ENCODE data around the gene PLAGL2. TPM values are rescaled to one million over a fixed set of nuclear protein-coding genes. Genes with fewer than 3 reads are reported as not detected.
"Not testable (repeated sequence)": the region's sequence is repeated elsewhere in the genome, so short reads cannot be mapped to it uniquely, and the experiment has no call there.

The PLAGL2 gene
- total RNA-seq, 2 donors from 2014 or later: 32.8 to 39.4 TPM

DNA sequence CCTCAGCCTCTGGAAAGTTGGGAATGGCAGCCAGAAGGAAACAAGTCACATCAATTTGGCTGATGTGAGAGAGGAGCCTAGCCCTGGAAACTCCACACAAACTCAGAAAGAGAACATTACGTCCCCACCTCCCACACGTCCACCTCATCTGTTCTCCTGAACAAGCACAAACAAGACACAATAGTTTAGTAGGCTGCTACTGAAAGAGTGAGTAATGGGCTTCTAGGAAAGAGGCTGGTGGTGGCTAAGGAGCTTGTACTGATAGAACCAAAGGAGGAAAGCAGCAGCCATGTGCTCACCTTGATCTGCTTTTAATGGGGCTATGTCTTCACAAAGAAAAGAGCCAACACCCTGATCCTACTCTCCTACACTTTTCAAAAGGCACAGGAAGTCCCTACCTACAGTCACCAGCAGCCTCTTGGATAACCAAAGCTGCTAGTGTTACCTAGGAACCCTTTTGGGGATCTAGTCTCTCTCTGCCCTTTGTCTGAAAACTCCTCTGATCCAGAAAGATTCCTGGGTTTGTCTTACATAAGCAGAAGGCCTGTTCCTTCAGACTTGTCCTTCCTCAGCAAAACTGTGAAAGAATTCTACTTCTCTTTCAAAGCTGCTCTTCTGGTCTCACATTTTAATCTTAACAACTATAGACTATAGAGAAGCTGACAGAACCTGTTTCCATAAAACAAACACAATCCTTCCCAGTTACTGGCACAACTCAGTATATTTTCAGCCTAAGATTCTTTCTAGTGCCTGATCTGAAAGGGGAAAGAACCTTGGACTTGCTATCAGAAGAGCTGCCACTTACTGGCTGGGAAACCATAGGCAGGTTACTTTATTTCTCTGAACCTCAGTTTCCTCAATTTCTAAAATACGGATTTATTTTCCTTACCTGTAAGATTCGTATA lies 3.1 kb downstream of the PLAGL2 start:
- Mint-ChIP-seq H3K4me1 (ENCODE audit: low read depth in 2 of 2) (peaks cover 52 to 60% of the 10 kb centered on the region in 2 donors), H3K27ac (peak overlapping the region; percentile 96 to 99), H3K36me3 (peaks cover 8% of the 10 kb centered on the region), H3K9me3 (no peaks in the 10 kb centered on the region), H3K27me3 (no peaks in the 10 kb centered on the region), H3K4me3 (peak overlapping the region; percentile 100)
- ATAC-seq: no peak
- no peak for DNase-seq (ENCODE audit: low spot score)

DNA sequence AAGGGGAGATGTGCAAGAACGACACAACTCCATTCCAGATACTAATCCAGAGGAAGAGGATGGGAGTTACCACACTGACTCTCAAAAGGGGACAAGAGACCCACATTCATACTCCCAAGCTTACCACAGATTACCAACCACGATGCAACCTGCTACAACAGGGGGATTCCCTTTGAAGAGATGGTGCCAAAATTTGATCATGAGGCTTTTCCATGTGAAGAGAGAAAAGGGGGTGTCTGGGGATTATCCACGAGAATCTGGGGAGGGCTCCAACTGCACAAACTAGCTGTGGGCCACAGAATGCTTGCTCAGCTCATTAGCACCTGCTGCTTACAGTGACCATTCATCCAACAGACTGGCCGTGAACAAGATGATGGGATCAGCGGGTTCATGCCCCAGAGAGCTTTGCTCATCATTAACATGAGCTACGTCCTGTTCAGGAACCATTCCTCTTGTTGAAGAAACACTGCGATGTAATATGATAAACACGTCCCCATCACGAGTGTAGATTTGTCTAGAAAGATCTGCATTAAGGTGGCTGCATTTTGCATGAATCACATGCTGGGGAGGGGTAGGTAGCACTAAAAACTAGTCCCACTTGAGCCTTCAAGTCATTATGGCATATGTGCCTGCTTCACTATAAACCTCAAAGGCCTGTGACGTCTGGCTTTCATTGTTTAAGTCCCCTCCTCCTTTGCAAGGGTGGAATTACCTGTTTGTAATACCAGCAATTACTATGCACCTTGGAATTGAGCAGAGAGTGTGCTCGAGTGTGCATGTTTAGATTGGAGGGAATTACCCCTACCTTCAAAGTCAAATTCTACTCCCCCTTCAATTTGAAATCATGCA lies 4.0 kb downstream of the PLAGL2 start:
- no peaks in the 10 kb centered on the region for H3K27me3 Mint-ChIP-seq
- H3K4me3 Mint-ChIP-seq: peak overlapping the region; percentile 100
- DNase-seq (ENCODE audit: low spot score): no peak
- peak overlapping the region; percentile 96 to 99 for H3K27ac Mint-ChIP-seq
- no peaks in the 10 kb centered on the region for H3K9me3 Mint-ChIP-seq
- H3K4me1 Mint-ChIP-seq (ENCODE audit: low read depth in 2 of 2): peaks cover 50 to 51% of the 10 kb centered on the region in 2 donors
- ATAC-seq: no peak
- H3K36me3 Mint-ChIP-seq: peaks cover 8% of the 10 kb centered on the region

DNA sequence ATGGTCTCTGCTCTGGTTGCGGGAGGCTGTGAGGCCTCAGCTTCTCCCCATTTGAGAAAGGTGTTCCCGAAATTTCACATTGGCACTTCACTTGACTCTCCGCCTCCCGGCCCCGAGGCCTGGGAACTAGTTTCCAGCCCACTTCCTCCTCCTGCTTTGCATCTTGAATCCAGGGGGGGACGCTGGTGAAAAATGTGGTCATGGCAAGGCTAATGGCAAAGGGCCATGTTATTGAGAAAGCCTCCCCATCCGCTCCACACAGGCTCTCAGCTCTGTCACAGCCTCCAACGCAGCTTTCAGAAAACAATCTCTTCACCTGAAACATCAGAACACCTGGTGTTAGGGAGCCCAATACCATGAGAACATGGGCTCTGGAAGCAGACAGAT lies 5.6 kb downstream of the PLAGL2 start:
- peaks cover 15% of the 10 kb centered on the region for H3K36me3 Mint-ChIP-seq
- peaks cover 53% of the 10 kb centered on the region in 2 donors for H3K4me1 Mint-ChIP-seq (ENCODE audit: low read depth in 2 of 2)
- no peak overlapping the region for H3K4me3 Mint-ChIP-seq
- H3K27me3 Mint-ChIP-seq: no peaks in the 10 kb centered on the region
- no peaks in the 10 kb centered on the region for H3K9me3 Mint-ChIP-seq
- ATAC-seq (no peak), DNase-seq (ENCODE audit: low spot score) (no peak)
- no peak overlapping the region for H3K27ac Mint-ChIP-seq

DNA sequence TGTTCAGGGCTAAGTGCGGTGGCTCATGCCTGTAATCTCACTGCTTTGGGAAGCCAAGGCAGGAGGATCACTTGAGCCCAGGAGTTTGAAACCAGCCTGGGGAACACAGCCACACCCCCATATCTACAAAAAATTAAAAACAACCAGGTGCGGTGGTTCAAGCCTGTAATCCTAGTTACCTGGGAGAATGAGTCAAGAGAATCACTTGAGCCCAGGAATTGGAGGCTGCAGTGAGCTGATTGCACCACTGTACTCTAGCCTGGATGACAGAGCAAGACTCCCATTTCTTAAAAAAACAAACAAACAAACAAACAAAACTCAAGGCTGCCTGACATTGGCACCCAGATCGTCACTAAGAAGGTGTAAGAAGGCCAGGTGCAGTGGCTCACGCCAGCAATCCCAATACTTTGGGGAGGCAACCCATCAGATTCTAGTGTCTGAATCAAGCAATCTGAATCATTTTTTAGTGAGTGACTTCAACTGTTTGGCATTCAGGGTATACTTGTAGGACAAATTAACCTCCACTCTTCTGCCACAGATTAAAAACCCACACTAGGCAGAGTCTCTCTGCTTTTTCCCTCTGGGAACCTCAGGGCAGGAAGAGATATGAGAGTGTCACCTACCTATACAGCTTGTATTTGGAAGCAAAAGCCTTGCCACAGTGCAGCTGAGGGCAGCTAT lies 6.1 kb downstream of the PLAGL2 start:
- DNase-seq (ENCODE audit: low spot score) (no peak), ATAC-seq (no peak)
- Mint-ChIP-seq H3K9me3 (no peaks in the 10 kb centered on the region), H3K4me1 (ENCODE audit: low read depth in 2 of 2) (peaks cover 47% of the 10 kb centered on the region in 2 donors), H3K4me3 (no peak overlapping the region), H3K36me3 (peaks cover 15% of the 10 kb centered on the region), H3K27ac (no peak overlapping the region), H3K27me3 (no peaks in the 10 kb centered on the region)

DNA sequence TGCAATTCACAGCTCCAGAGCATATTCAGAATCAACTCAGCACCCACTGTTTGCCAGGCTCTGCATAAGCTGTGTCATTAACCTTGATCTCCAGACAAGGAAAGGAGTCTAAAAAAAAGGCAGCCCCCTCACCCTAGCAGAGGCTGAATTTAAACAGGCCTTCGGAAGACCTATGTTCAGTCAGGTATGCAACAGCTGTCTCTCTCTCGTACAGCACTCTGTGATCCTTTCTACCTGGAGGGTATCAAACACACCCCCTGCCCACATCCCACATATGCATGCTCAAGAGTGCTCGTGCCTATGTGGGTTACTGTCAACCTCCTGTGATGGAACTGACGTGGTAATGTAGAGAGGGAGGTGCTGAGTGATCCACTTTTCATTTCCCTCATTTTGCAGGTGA lies 8.5 kb downstream of the PLAGL2 start:
- Mint-ChIP-seq H3K4me1 (ENCODE audit: low read depth in 2 of 2) (peaks cover 23 to 34% of the 10 kb centered on the region in 2 donors), H3K27me3 (no peaks in the 10 kb centered on the region), H3K4me3 (no peak overlapping the region), H3K27ac (no peak overlapping the region), H3K36me3 (peaks cover 13% of the 10 kb centered on the region), H3K9me3 (no peaks in the 10 kb centered on the region)
- ATAC-seq (no peak), DNase-seq (ENCODE audit: low spot score) (no peak)

DNA sequence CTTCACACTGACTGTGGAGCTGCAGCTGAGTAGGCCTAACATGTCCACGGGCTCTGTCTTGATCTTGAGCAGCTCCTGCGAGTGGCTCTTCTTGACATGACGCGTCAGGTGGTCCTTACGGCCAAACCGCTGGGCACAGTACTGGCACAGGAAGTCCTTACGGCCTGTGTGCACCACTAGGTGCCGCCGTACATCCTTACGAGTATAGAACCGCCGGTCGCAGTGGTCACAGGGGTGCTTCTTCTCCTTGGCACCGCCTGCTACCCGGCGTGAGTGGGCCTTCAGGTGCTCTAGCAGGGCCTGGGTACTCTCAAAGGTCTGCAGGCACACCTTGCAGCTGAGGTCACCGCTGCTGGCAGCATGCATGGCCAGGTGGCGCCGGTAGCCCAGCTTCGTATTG lies 10.4 kb downstream of the PLAGL2 start:
- not testable (repeated sequence) for ATAC-seq

DNA sequence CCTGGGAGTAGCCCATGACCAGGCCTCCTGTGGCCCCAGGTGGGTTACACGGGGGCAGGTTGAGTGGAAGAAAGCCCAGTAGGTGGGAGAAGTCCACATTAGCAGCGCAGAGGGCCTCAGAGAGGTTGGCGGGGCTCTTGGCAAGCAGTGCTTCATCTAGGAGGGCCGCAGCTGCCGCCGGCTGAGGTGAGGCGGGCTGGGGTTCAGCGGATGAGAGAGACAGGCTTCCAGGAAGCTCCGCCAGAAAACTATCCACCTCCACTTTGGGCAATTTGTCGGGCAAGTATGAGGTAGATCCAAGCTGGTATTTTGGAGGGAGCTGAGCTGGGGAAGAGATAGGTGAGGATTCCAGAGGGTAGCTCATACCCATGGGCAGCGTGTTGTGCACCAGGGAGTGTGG lies 10.9 kb downstream of the PLAGL2 start:
- not testable (repeated sequence) for H3K9me3 Mint-ChIP-seq; H3K27ac Mint-ChIP-seq; H3K4me3 Mint-ChIP-seq; ATAC-seq; H3K27me3 Mint-ChIP-seq; DNase-seq (ENCODE audit: low spot score)
- H3K36me3 Mint-ChIP-seq: peaks cover 18% of the 10 kb centered on the region
- peaks cover 8 to 18% of the 10 kb centered on the region in 2 donors for H3K4me1 Mint-ChIP-seq (ENCODE audit: low read depth in 2 of 2)

More for the DNA sequence above, 10.4 kb downstream of the PLAGL2 start:
- not testable (repeated sequence) for H3K27me3 Mint-ChIP-seq; H3K4me3 Mint-ChIP-seq; H3K9me3 Mint-ChIP-seq; DNase-seq (ENCODE audit: low spot score); H3K27ac Mint-ChIP-seq
- peaks cover 18% of the 10 kb centered on the region for H3K36me3 Mint-ChIP-seq
- H3K4me1 Mint-ChIP-seq (ENCODE audit: low read depth in 2 of 2): peaks cover 8 to 21% of the 10 kb centered on the region in 2 donors

DNA sequence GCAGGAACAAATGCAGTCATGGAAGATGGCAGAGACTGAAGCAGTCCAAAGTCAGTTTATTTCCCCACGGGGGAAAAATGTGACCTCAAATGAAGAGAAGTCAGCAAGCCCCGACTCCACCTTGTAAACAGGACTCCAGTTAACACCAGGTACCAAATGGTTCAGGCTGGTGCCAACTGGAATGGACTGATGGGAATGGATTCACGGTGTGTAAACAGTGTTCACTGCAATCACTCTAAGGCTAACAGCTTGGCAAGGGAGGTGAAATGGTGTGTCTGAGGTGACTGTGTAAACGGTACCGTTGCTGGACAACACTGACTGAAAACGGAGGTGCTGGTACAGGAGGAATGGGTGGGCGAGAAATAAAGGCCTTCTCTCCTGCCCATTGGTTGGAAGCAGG lies 12.0 kb downstream of the PLAGL2 start:
- Mint-ChIP-seq H3K27me3 (no peaks in the 10 kb centered on the region), H3K36me3 (peaks cover 18% of the 10 kb centered on the region), H3K27ac (no peak overlapping the region), H3K4me1 (ENCODE audit: low read depth in 2 of 2) (peaks cover 11 to 22% of the 10 kb centered on the region in 2 donors), H3K4me3 (no peak overlapping the region), H3K9me3 (no peaks in the 10 kb centered on the region)
- DNase-seq (ENCODE audit: low spot score): no peak
- ATAC-seq: no peak

DNA sequence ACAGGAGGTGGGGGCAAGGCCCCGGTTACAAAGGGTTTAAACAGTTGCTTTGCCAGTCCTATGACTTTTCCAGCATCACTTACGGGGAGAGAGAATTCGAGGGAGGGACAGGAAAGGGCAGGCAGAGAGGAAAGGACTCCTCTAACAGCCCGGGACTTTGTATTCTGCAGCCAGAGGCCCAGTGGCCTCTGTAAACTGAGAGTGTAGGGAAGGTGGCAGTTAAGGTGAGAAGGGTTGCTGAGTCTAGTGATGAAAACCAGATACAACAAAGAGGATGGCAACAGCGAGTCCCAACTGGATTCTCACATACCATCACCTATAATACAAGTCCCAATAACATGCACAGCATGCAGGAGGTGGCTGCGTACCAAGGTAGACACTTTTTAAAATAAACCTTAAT lies 13.5 kb downstream of the PLAGL2 start:
- Mint-ChIP-seq H3K27me3 (no peaks in the 10 kb centered on the region), H3K36me3 (peaks cover 18% of the 10 kb centered on the region), H3K27ac (no peak overlapping the region), H3K4me3 (no peak overlapping the region), H3K9me3 (no peaks in the 10 kb centered on the region), H3K4me1 (ENCODE audit: low read depth in 2 of 2) (peaks cover 14 to 24% of the 10 kb centered on the region in 2 donors)
- ATAC-seq: no peak
- DNase-seq (ENCODE audit: low spot score): no peak

DNA sequence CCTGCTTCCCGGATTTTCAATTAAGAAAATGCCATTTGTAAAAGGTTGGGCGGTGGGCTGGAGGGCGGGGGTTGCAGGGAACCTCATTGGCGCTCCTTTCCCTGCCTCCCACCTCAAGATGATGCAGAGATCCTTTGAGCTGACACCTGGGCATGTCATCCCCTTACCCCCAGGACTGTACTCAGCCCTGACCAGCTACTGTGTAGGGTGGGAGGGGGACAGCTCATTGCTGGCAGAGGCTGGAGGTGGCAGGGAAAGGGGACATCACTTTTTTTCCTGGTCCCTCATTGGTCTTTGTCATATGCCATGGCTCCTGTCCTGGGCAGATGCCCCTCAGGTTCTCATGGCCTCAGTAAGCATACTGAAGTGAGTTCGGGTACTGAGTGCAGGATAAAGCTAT lies 14.2 kb downstream of the PLAGL2 start:
- Mint-ChIP-seq H3K4me1 (ENCODE audit: low read depth in 2 of 2) (peaks cover 19 to 28% of the 10 kb centered on the region in 2 donors), H3K36me3 (peaks cover 18% of the 10 kb centered on the region)

DNA sequence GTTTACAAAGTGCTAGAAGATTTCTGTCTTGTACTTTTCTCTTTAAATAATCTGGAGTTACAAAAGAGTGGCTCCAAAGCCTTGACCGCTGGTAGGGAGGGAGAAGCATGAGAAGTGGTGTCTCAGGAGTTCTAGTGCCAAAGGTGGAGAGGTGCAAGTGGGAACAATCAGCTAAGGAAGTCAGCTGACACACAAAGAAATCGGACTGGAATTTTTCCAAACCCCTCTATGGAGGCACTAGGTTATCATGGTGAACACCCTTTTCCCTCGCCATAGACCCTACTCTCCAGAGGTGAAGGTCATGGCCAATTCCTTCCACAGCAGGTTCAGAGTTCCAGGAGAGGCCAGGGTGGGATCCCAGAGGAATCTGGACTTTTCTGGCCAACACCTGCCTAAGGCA lies 14.8 kb downstream of the PLAGL2 start:
- Mint-ChIP-seq H3K4me1 (ENCODE audit: low read depth in 2 of 2) (peaks cover 16 to 25% of the 10 kb centered on the region in 2 donors), H3K27ac (no peak overlapping the region), H3K36me3 (peaks cover 14% of the 10 kb centered on the region), H3K9me3 (no peaks in the 10 kb centered on the region), H3K27me3 (no peaks in the 10 kb centered on the region), H3K4me3 (no peak overlapping the region)
- no peak for DNase-seq (ENCODE audit: low spot score)
- ATAC-seq: no peak

More for the DNA sequence above, 14.2 kb downstream of the PLAGL2 start:
- H3K9me3 Mint-ChIP-seq; H3K27ac Mint-ChIP-seq; ATAC-seq; DNase-seq (ENCODE audit: low spot score); H3K4me3 Mint-ChIP-seq; H3K27me3 Mint-ChIP-seq: not testable (repeated sequence)

DNA sequence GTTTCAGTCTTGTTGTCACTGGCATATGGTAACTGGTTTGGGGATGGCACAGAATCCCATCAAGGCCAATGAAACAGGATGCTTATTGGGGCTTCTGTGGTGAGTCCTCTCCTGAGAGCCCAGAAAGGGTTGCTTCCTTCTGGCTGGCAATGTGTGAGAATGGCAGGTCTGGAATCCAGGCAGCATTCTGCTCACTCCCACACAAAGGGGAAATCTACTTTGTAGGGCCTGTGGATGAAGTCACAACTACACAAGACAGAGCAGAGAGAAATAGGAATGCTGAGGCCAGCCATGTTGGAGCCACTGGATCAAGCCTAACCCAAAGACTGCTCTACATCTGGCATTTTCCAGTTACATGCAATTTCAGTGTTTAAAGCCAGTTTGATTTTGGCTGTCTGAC lies 15.7 kb downstream of the PLAGL2 start:
- Mint-ChIP-seq H3K27ac (no peak overlapping the region), H3K27me3 (no peaks in the 10 kb centered on the region), H3K9me3 (no peaks in the 10 kb centered on the region), H3K4me1 (ENCODE audit: low read depth in 2 of 2) (peaks cover 11 to 25% of the 10 kb centered on the region in 2 donors), H3K36me3 (peaks cover 11% of the 10 kb centered on the region), H3K4me3 (no peak overlapping the region)
- ATAC-seq (no peak), DNase-seq (ENCODE audit: low spot score) (no peak)

DNA sequence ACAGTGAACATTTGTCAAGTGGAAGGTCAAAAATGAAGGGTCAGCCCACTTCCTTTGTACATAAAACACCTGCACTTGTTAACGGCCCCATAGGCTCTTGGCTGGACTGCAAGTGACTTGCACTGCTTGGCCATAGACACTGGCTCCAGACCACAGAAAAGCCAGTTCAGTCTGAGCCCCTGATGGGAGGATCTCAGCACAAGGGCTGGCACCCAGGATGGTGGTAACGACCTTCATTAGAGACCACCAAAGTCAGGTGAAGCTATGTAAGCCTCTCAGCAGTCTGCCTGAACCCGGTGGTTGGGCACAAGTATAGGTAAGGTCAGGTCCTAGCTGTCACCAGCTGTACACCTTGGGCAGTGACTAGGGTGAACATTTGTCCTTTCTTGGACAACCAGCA lies 16.1 kb downstream of the PLAGL2 start:
- no peak for ATAC-seq
- Mint-ChIP-seq H3K36me3 (peaks cover 11% of the 10 kb centered on the region), H3K27ac (no peak overlapping the region)

More for the DNA sequence above, 16.1 kb downstream of the PLAGL2 start:
- DNase-seq (ENCODE audit: low spot score): no peak
- peaks cover 11 to 25% of the 10 kb centered on the region in 2 donors for H3K4me1 Mint-ChIP-seq (ENCODE audit: low read depth in 2 of 2)
- H3K27me3 Mint-ChIP-seq: no peaks in the 10 kb centered on the region
- H3K9me3 Mint-ChIP-seq: no peaks in the 10 kb centered on the region
- H3K4me3 Mint-ChIP-seq: peak overlapping the region; percentile 58

All from natural killer cell treated with Interleukin-12 subunit alpha and Interleukin-12 subunit beta and Interleukin-15 and Interleukin-18, amount 100 ng/mL, for 72 hours (primary cell).